GM21390 (cell line): Measurements from ENCODE around the gene DNAH14.
"Not testable (repeated sequence)": the region's sequence is repeated elsewhere in the genome, so short reads cannot be mapped to it uniquely, and the experiment has no call there.

Source experiments
- ATAC-seq: cut with Tn5 transposase; IDR thresholded peaks from one replicate; pipeline ENCODE4 v1.9.1; 2021; ENCODE audit not compliant: unreplicated experiment

Gene DNAH14

DNA sequence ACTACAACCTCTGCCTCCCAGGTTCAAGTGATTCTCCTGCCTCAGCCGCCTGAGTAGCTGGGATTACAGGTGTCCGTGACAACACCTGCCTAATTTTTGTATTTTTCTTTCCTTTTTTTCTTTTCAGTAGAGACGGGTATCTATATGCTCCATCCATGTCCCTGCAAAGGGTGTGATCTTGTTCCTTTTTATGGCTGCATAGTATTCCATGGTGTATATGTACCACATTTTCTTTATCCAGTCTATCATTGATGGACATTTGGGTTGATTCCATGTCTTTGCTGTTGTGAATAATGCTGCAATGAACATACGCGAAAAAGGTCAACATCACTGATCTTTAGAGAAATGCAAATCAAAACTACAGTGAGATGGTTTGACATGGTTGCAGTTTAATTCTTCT, 62.1 kb downstream of the DNAH14 start:
- ATAC-seq: not testable (repeated sequence)

DNA sequence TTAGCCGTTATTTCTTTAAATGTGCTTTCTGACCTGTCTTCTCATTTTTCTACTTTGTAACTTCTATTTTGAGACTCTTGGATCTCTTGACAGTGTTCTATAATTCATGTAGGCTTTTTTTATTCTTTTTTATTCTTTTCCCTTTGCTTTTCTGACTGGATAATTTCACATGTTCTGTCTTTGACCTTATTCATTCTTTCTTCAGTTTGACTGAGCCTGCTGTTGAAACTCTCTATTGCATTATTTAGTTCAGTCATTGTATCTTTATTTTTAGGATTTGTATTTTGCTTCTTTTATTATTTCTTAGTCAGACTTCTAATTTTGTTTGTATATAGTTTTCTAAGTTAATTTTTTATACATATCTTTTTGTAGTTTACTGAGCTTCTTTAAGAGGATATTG, 66.1 kb downstream of the DNAH14 start:
- no peak for ATAC-seq

DNA sequence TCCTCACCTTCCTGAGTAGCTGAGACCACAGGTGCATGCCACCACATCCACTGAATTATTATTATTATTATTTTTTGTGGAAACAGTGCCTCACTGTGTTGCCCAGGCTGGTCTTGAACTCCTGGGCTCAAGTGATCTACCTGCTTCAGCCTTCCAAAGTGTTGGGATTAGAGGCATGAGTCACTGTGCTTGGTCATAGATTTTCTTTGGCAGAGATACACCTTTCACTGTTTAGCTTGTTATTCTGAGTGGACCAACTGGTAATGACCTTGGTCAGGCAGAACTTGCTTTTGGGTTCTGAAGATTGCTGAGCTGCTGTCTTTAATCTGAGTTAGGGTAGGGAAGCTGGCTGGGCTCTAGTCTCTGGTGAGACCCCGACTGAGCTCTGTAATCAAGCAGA, 66.8 kb downstream of the DNAH14 start:
- no peak for ATAC-seq

DNA sequence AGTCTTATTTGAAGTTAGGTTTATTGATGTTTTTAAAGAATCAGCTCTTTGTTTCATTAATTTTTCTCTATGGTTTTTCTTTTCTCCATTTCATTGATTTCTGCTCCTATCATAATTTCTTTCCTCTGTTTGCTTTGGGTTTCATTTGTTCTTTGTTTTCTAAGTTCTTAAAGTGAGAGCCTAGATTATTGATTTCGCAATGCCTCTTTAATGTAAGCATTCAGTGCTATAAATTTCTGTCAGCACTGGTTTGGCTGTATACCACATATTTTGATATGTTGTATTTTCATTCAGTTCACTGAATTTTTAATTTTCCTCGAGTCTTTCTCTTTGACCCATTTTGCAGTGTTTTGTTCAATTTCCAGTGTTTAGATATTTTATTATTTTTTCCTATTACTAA, 68.7 kb downstream of the DNAH14 start:
- ATAC-seq: no peak

DNA sequence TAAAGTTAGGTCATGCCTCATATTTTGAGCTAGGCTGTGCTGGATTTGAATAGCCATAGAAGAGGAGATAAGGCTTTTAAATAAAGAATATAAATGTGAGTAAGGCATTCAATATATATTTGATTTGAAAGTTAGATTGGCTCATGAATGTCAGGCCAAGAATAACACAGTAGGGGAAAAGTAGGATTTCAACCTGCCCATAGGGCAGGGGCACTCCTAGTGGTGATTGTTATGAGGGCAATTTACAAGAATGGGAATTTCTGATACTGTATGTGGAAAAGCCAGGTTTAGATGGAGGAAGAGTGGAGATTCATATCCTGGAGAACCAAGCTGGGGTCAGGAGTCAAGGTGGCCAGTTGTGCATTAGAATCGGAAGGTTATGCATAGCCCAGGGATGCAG, 74.9 kb downstream of the DNAH14 start:
- no peak for ATAC-seq

DNA sequence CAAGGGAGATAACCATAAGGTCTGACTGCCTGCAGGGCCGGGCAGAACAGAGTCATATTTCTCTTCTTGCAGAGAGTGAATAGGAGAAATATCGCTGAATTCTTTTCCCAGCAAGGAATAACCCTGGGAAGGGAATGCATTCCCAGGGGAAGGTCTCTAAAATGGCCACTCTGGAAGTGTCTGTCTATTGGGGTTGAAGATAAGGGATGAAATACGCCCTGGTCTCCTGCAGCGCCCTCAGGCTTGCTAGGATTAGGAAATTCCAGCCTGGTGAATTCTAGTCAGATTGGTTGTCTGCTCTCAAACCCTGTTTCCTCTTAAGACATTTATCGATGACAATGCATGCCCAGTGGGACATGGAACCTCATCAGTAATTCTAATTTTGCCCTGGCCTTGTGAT, 76.9 kb downstream of the DNAH14 start:
- not testable (repeated sequence) for ATAC-seq

DNA sequence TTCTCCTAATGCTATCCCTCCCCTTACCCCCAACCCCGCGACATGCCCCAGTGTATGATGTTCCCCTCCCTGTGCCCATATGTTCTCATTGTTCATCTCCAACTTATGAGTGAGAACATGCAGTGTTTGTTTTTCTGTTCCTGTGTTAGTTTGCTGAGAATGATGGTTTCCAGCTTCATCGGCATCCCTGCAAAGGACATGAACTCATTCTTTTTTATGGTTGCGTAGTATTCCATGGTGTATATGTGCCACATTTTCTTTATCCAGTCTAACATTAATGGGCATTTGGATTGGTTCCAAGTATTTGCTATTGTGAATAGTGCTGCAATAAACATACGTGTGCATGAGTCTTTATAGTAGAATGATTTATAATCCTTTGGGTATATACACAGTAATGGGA, 78.6 kb downstream of the DNAH14 start:
- ATAC-seq: not testable (repeated sequence)

DNA sequence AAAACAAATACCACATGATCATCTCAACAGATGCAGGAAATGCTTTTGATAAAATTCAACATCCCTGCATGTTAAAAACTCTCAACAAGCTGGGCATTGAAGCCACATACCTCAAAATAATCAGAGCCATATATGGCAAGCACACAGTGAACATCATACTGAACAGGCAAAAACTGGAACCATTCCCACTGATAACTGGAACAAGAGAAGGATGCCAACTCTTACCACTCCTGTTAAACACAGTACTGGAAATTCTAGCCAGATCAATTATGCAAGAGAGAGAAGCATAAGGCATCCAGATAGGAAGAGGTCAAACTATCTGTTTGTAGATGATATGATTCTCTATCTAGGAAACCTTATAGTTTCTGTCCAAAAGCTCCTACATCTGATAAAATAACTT, 91.6 kb downstream of the DNAH14 start:
- ATAC-seq: no peak

DNA sequence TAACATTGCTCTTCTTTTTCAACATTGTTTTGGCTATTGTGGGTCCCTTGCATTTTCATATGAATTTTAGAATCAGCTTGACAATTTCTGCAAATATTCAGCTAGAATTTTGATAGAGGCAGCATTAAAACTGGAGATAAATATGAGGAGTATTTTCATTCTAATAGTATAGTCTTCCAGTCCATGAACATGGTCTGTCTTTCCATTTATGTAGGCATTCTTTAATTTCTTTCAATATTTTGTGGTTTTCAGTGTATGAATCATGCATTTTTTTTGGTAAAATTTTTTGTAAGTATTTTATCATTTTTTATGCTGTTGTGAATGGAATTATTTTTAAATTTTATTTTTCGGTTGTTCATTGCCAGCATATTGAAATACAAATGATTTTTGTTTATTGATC, 97.2 kb downstream of the DNAH14 start:
- no peak for ATAC-seq

DNA sequence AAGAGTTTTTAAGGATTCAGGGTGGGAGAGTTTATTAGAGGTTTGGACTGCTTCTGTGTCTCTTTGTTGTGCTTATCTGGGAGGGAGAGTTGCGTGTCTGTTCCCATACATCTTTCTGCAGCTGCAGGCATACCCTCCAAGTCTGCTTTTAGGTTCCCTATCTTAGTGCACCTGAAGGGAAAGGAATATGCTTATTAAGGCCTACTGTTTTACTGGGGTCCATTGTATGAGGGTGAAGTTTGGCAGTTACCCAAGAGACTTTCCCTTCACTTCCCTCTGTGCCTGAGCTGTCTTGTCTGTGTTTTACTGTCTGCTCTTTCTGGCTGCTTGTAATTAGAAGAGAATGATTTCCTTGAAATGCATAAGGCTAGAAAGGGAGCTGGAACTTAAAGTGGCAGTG, 107.0 kb downstream of the DNAH14 start:
- not testable (repeated sequence) for ATAC-seq

DNA sequence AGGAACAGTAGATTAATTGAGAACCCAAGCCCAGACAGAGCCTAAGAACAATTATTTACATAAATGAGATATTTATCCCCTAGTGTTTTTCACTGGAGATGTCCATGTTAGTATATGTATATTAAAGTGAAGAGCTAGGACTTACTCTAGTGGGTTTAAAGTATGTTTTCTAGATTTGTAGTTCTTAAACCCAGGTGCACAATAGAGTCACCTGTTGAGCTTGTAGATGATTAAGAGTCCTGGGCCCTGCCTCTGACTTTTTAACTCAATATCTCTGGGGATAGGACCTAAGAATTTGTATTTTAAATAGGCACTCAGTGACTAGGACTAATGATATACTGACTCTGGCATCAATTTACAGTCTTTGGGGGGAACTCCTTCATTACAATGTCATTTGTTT, 112.8 kb downstream of the DNAH14 start:
- no peak for ATAC-seq

DNA sequence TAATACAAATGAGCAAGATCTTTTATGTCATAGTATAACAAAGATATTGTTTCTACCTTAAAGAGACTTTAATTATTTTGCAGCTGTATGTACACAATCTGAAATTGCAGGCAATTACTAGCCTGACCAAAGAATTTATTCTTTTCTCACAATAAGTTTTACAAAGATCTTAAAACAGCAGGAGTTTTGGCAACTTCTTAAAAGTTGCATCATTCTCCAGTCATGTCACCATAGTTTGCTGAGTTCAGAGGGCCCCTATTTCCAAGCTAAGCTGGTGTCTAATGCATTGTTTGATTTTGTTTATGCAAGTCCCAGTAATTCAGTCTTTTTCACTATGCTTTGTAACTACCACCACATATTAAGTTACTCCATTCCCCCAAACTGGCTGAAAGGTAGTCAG, 114.8 kb downstream of the DNAH14 start:
- no peak for ATAC-seq

DNA sequence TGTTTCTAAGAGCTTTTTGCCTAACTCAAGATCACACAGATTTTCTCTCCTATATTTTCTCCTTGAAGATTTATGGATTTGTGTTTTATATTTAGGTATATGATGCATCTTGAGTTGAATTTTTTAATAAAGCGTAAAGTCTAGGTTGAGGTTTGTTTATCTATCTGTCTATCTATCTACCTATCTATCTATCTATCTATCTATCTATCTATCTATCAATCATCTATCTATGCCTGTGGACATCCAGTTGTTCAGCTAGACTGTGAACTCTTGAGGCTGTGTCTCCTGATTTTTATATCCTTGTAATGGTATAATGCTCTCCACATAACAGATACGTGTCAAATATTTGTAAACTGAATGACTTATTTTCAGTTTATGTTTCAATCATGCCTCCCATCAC, 120.1 kb downstream of the DNAH14 start:
- ATAC-seq: no peak

DNA sequence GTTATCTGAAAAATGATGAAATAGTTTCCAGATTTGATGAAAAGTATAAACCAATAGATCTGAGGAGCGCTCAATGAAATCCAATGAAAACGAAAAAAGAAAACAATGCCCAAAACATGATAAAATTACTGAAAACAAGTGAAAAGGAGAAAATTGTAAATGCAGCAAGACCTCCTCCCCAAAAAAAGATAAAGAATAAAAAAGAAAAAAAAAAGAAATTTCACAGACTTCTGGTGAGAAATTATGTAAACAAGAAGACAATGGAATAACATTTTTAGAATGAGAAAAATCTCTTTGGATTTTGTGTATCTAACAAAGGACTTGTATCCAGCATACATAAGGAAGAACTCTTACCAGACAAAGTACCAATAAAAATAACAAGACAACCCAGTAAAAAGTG, 134.2 kb downstream of the DNAH14 start:
- ATAC-seq: no peak

DNA sequence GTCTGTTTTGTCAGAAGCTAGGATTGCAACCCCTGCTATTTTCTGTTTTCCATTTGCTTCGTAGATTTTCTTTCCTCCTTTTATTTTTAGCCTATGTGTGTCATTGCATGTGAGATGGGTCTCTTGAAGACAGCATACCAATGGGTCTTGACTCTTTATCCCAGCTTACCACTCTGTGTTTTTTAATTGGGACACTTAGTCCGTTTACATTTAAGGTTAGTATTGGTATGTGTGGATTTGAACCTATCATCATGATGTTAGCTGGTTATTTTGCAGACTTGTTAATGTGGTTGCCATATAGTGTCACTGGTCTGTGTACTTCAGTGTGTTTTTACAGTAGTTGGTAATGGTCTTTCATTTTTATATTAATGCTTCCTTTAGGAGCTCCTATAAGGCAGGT, 141.5 kb downstream of the DNAH14 start:
- ATAC-seq: no peak

DNA sequence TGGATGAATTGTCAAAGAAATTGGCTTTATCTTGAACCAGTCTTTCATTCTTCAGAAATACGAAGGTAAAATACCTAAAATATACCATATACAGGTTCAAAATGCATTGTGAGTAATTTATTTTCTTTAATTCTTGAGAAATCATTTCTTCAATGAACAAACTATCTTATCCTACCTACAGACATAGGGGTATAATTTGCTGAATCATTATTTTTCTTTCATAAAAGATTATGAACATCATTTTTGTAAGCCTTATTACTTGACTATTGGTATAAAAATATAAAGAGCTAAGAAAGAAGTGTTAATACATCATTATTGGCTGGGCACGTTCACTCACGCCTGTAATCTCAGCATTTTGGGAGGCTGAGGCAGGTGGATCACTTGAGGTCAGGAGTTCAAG, 167.7 kb downstream of the DNAH14 start:
- no peak for ATAC-seq

DNA sequence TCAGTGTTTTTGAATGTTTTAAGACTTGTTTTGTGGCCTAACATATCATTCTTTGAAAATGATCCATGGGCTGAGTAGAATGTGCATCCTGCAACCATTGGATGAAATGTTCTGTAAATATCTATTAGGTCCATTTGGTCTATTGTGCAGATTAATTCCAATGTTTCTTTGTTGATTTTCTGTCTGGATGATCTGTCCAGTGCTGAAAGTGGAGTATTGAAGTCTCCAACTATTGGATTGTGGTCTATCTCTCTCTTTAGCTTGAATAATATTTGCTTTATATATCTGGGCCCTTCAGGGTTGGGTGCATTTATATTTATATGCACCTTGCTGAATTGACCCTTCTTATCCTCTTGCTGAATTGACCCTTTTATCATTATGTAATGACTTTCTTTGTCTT, 181.5 kb downstream of the DNAH14 start:
- no peak for ATAC-seq

DNA sequence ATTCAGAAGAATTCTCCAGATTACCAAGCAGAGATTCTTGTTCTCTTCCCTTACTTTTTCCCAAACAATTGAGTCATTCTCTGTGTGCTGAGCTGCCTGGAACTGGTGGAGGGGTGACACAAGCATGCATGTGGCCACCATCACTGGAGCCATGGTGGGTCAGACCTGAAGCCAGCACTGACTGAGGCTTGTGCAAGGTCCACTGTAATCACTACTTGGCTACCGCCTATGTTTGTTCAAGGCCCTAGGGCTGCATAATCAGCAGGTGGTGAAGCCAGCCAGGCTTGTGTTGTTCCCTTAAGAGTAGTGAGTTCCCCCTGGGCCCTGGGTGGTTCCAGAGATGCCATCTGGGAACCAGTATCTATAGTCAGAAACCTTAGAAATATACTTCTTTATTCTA, 183.8 kb downstream of the DNAH14 start:
- no peak for ATAC-seq

DNA sequence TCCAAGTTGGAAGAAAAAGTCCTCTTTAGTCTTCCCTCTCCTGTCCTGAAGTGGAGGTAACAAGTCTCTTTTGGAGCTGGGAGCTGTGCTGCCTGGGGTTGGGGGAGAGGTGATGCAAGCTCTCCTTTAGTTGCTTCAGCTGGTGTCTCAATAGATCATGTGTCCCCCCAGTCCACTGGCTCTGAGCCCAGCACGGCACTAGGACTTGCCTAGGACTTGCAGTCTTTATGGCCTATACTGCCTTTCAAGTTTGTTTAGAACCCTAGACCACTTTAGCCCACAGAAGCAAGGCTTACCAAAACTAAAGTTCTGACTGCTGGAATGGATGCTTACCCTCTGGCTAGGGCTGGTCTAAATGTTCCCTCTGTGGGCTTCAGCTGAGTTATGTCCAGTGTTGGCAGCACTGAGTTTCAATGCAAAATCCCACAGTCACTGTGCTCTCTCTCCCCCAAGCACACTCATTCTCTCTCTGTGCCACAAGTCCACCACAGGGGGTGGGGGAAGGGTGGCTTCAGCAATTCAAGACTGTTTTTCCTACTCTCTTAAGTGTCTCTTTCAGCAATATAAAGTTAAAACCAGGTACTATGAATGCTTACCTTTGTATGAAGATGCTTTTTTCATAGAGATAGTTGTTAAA, 185.0 kb downstream of the DNAH14 start:
- ATAC-seq: no peak

DNA sequence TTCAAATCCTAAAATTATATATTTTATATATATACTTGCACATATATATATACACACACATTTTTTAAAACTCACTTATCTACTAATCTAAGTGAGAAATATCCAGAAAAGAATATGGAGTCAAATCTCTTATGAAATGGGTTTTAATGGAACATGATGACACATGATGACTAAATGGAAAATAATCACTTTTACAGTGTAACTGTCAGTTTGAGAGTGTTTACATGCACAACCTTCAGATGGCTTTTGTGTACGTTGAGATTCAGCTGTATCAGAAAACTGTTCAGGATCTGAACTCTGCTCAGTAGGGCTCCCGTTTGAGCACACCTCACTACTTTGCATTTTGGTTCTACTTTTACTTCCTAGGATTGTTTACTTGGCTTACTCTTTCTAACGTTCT, 189.8 kb downstream of the DNAH14 start:
- ATAC-seq: no peak

DNA sequence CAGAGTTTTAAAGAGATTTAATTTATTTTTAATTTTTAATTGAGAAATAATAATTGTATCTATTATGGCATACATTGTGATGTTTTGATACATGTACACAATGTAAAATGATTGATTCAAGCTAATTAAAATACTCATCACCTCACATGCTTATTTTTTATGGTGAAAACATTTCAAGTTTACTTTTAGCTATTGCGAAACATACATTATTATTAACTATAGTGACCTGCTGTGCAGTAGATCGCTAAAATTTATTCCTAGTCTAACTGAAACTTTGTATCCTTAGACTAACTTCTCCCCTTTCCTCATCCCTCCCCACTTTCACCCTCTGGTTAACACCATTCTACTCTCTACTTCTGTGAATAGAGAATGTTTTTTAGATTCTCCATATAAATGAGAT, 191.6 kb downstream of the DNAH14 start:
- ATAC-seq: no peak

DNA sequence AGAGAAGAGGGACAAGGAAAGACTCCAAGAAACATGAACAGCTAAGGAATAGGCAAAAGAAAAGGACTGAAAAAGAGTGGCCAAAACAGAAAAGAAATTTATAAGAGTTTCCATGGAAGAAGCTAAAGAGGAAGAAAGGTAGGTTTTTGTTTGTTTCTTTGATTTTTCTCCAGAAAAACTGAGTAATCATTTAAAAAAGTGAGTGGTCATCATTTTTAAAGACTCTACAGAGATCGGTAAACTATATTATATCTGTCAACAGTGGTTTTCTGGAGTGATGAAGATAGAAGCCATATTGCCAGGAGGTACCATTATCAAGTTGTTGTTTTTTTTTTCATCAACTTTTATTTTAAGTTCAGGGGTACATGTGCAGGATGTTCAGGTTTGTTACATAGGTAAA, 202.4 kb downstream of the DNAH14 start:
- ATAC-seq: no peak

DNA sequence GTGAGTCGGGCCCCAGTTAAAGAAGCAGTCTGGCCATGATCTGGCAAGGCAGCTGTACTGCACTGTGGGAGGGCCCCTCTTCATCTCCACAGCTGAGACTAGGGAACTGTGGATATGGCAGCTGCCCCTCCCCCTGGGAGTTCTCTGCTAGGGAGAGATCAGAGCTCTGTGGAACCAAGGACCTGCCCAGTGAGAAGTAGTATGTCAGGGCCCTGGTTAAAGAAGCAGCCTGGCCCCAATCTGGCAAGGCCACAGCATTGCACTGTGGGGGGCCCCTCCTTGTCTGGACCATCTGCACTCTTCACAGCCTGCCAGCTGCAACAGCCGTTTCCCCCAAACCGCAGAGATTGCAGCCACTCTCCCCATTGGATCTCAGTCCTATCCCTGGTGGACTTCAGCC, 208.5 kb downstream of the DNAH14 start:
- ATAC-seq: no peak

DNA sequence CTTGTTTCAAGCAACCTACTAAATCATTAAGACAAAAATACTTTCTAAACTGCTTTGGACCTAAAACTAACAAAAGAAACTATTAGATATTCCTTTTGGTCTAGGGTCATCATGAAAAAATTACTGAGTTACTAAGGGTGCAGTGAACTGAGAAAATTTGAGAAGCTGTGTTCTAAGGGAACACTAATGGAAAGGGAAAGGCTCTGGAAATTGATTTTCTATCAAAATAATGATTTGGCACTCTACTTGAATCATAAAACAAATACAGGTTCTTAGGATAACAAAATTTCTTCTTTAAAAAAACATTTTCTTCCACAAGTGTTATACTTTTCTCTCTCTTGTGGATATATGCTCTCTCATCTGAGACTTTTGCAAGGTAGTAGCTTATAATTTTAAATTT, 213.5 kb downstream of the DNAH14 start:
- ATAC-seq: no peak
